ENCODE measurements around the gene OR1K1.
A peak's percentile ranks its signal among the peaks of the same experiment; 100 is the strongest.
"Not testable (repeated sequence)": the region's sequence is repeated elsewhere in the genome, so short reads cannot be mapped to it uniquely, and the experiment has no call there.

OR1K1 gene

GRCh38 chr9:122814545-122814944 lies 14.6 kb downstream of the OR1K1 start:
- no peak for DNase-seq

GRCh38 chr9:122815544-122815943 lies 15.6 kb downstream of the OR1K1 start:
- no peak for DNase-seq

- no peak for DNase-seq
Observed at GRCh38 chr9:122816163-122816867, 16.4 kb downstream of the OR1K1 start.

- no peak for DNase-seq
Observed at GRCh38 chr9:122819326-122819725, 19.4 kb downstream of the OR1K1 start.

GRCh38 chr9:122819791-122820489 lies 20.0 kb downstream of the OR1K1 start:
- no peak for DNase-seq

GRCh38 chr9:122820490-122820845 lies 20.5 kb downstream of the OR1K1 start:
- DNase-seq: no peak

GRCh38 chr9:122821278-122821943 lies 21.5 kb downstream of the OR1K1 start:
- DNase-seq: no peak

- DNase-seq: no peak
Observed at GRCh38 chr9:122822056-122822455, 22.1 kb downstream of the OR1K1 start.

- DNase-seq: no peak
Observed at GRCh38 chr9:122822938-122823337, 23.0 kb downstream of the OR1K1 start.

GRCh38 chr9:122827761-122828093 lies 27.8 kb downstream of the OR1K1 start:
- DNase-seq: peak; percentile 58

- not testable (repeated sequence) for DNase-seq
Observed at GRCh38 chr9:122828965-122829284, 29.0 kb downstream of the OR1K1 start.

GRCh38 chr9:122832194-122832593 lies 32.3 kb downstream of the OR1K1 start:
- DNase-seq: no peak

GRCh38 chr9:122835313-122835731 lies 35.4 kb downstream of the OR1K1 start:
- no peak for DNase-seq

GRCh38 chr9:122837266-122837850 lies 37.4 kb downstream of the OR1K1 start:
- DNase-seq: no peak

GRCh38 chr9:122838441-122838840 lies 38.5 kb downstream of the OR1K1 start:
- not testable (repeated sequence) for DNase-seq

GRCh38 chr9:122841501-122841900 lies 41.6 kb downstream of the OR1K1 start:
- no peak for DNase-seq

- no peak for DNase-seq
Observed at GRCh38 chr9:122844137-122844536, 44.2 kb downstream of the OR1K1 start.

- no peak for DNase-seq
Observed at GRCh38 chr9:122845116-122845515, 45.2 kb downstream of the OR1K1 start.

GRCh38 chr9:122846371-122846940 lies 46.5 kb downstream of the OR1K1 start:
- no peak for DNase-seq

- DNase-seq: no peak
Observed at GRCh38 chr9:122848256-122848943, 48.5 kb downstream of the OR1K1 start.
